ENCODE measurements around the gene UBXN6.

Gene UBXN6

DNA sequence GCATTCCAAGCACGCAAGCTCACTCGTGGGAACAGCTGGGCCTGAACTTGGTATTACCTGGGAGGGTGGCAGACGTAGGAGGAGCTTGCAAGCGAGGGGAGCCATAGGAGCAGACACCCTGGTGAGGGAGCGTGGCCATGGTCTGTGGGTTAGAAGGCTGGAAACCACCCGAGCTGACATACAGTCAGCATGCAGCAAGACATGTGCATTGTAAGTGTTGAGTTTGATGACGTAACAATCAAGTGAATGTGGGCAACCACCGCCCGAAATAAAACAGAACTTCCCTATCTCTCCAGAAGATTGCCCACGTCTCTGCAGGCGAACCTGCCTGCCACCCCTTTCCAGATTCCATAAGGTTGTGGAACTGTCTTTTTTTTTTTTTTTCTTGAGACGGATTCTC, 26.8 kb downstream of the UBXN6 start:
- Histone ChIP-seq H3K36me3 (ENCODE audit: insufficient read depth, low read length) (peaks cover 89% of the 10 kb centered on the region), H3K4me1 (ENCODE audit: insufficient read depth, low read length) (no peaks in the 10 kb centered on the region)

GRCh38 chr19:4429771-4430171, 27.8 kb downstream of the UBXN6 start:
- Histone ChIP-seq H3K4me1 (ENCODE audit: insufficient read depth, low read length) (no peaks in the 10 kb centered on the region), H4K20me1 (ENCODE audit: insufficient read depth, low read length) (peaks cover 54% of the 10 kb centered on the region), H3K4me3 (ENCODE audit: low read depth in 1 of 2, low read length in 2 of 2) (no peak overlapping the region), H3K36me3 (ENCODE audit: insufficient read depth, low read length) (peaks cover 90% of the 10 kb centered on the region), H3K27me3 (ENCODE audit: insufficient read depth, low read length, poor library complexity) (no peaks in the 10 kb centered on the region), H2AFZ (ENCODE audit: low read depth, low read length) (no peak overlapping the region), H3K9me3 (ENCODE audit: insufficient read depth, low read length, severe bottlenecking) (no peaks in the 10 kb centered on the region), H3K4me2 (ENCODE audit: insufficient read depth, low read length) (no peak overlapping the region), H3K79me2 (ENCODE audit: insufficient read depth, low read length) (peaks cover 60% of the 10 kb centered on the region), H3K9ac (ENCODE audit: low read depth, low read length) (no peak overlapping the region), H3K27ac (ENCODE audit: low read length) (no peak overlapping the region)
- no peak for ATAC-seq (ENCODE audit: insufficient read depth, low read depth)
- TF ChIP-seq EZH2 (IDR thresholded peaks at IDR 0.05; ENCODE audit: borderline replicate concordance, low read depth, low read length, severe bottlenecking) (no peak), CTCF (IDR thresholded peaks at IDR 0.05; ENCODE audit: borderline replicate concordance, extremely low read depth, low read length, poor library complexity, severe bottlenecking) (no peak)
- no peak for DNase-seq

More for the DNA sequence above, 26.8 kb downstream of the UBXN6 start:
- Histone ChIP-seq H3K27ac (ENCODE audit: low read length) (no peak overlapping the region), H3K79me2 (ENCODE audit: insufficient read depth, low read length) (peaks cover 59% of the 10 kb centered on the region), H3K9ac (ENCODE audit: low read depth, low read length) (no peak overlapping the region), H2AFZ (ENCODE audit: low read depth, low read length) (no peak overlapping the region), H3K4me2 (ENCODE audit: insufficient read depth, low read length) (no peak overlapping the region), H4K20me1 (ENCODE audit: insufficient read depth, low read length) (peaks cover 56% of the 10 kb centered on the region), H3K27me3 (ENCODE audit: insufficient read depth, low read length, poor library complexity) (no peaks in the 10 kb centered on the region), H3K4me3 (ENCODE audit: low read depth in 1 of 2, low read length in 2 of 2) (no peak overlapping the region), H3K9me3 (ENCODE audit: insufficient read depth, low read length, severe bottlenecking) (no peaks in the 10 kb centered on the region)
- TF ChIP-seq CTCF (IDR thresholded peaks at IDR 0.05; ENCODE audit: borderline replicate concordance, extremely low read depth, low read length, poor library complexity, severe bottlenecking): no peak
- no peak for TF ChIP-seq EZH2 (IDR thresholded peaks at IDR 0.05; ENCODE audit: borderline replicate concordance, low read depth, low read length, severe bottlenecking)
- DNase-seq (no peak), ATAC-seq (ENCODE audit: insufficient read depth, low read depth) (no peak)

- no peak overlapping the region for H3K9ac ChIP-seq (ENCODE audit: low read depth, low read length)
- H3K79me2 ChIP-seq (ENCODE audit: insufficient read depth, low read length): peaks cover 56% of the 10 kb centered on the region
- H3K4me2 ChIP-seq (ENCODE audit: insufficient read depth, low read length): no peak overlapping the region
- no peaks in the 10 kb centered on the region for H3K4me1 ChIP-seq (ENCODE audit: insufficient read depth, low read length)
- no peak overlapping the region for H3K4me3 ChIP-seq (ENCODE audit: low read depth in 1 of 2, low read length in 2 of 2)
- ATAC-seq (ENCODE audit: insufficient read depth, low read depth) (no peak), DNase-seq (no peak)
- no peaks in the 10 kb centered on the region for H3K9me3 ChIP-seq (ENCODE audit: insufficient read depth, low read length, severe bottlenecking)
- H2AFZ ChIP-seq (ENCODE audit: low read depth, low read length): no peak overlapping the region
- TF ChIP-seq CTCF (IDR thresholded peaks at IDR 0.05; ENCODE audit: borderline replicate concordance, extremely low read depth, low read length, poor library complexity, severe bottlenecking) (no peak), EZH2 (IDR thresholded peaks at IDR 0.05; ENCODE audit: borderline replicate concordance, low read depth, low read length, severe bottlenecking) (no peak)
- H3K27me3 ChIP-seq (ENCODE audit: insufficient read depth, low read length, poor library complexity): no peaks in the 10 kb centered on the region
- H3K36me3 ChIP-seq (ENCODE audit: insufficient read depth, low read length): peaks cover 90% of the 10 kb centered on the region
- H4K20me1 ChIP-seq (ENCODE audit: insufficient read depth, low read length): peaks cover 50% of the 10 kb centered on the region
- H3K27ac ChIP-seq (ENCODE audit: low read length): no peak overlapping the region
These were observed 28.3 kb downstream of the UBXN6 start for GRCh38 chr19:4429256-4429655.

Data from DND-41 (cell line).